Activated CD8-positive, alpha-beta memory T cell treated with anti-CD3 and anti-CD28 coated beads, Interleukin-2, amount 50 U/mL, for 4 hours (primary cell): Measurements from ENCODE around the gene AHR.
"Not testable (repeated sequence)": the region's sequence is repeated elsewhere in the genome, so short reads cannot be mapped to it uniquely, and the experiment has no call there.

Experiments used
- DNase-seq: peaks from one replicate; pipeline ENCODE4 v3.0.0-alpha.2; 2020

Gene AHR

GRCh38 chr7:17382408-17383354, 84.2 kb downstream of the AHR start:
- DNase-seq, result not testable (repeated sequence)

- no peak for DNase-seq
These were observed 85.9 kb downstream of the AHR start for GRCh38 chr7:17384400-17384799.

GRCh38 chr7:17385612-17386011, 87.2 kb downstream of the AHR start:
- no peak for DNase-seq

GRCh38 chr7:17390392-17390791, 91.9 kb downstream of the AHR start:
- DNase-seq, result no peak

GRCh38 chr7:17391366-17391765, 92.9 kb downstream of the AHR start:
- DNase-seq, result no peak

GRCh38 chr7:17392846-17393245, 94.4 kb downstream of the AHR start:
- no peak for DNase-seq

- not testable (repeated sequence) for DNase-seq
These were observed 96.1 kb downstream of the AHR start for GRCh38 chr7:17394563-17394962.
